ENCODE results near the gene HOXA9. TPM values are rescaled to one million over a fixed set of nuclear protein-coding genes. Genes with fewer than 3 reads are reported as not detected.

HOXA9 gene
- total RNA-seq, 1 donor from 2014 or later, result not detected

DNA sequence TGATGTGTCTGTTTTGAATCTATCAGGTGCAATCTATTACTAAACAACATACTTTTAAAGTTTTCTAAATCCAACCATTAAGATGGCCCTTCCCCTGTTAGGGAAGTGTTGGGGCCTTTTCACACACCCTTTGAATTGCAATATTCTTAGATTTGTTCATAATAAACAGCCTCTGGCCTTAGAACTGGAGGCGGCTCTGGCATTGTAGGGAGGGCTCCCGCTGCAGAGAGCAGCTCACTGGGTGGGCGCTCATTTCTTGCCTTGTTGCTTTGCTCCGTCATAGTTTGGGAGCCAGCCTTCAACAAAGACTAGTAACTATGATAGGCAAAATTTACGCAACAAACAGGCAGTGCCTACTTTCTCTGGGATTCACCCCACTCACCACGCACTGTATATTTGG is 13.0 kb upstream of the HOXA9 start:
- no peak for DNase-seq (ENCODE audit: low spot score in 2 of 2)
- H3K4me3 ChIP-seq, result no peak overlapping the region
- no peaks in the 10 kb centered on the region for H3K36me3 ChIP-seq
- no peak overlapping the region for H3K27ac ChIP-seq
- intact Hi-C loops (cut with DNase I), result no loop called here
- peaks cover 2 to 15% of the 10 kb centered on the region in 2 donors for H3K4me1 ChIP-seq
- TF ChIP-seq, protein P1, sequence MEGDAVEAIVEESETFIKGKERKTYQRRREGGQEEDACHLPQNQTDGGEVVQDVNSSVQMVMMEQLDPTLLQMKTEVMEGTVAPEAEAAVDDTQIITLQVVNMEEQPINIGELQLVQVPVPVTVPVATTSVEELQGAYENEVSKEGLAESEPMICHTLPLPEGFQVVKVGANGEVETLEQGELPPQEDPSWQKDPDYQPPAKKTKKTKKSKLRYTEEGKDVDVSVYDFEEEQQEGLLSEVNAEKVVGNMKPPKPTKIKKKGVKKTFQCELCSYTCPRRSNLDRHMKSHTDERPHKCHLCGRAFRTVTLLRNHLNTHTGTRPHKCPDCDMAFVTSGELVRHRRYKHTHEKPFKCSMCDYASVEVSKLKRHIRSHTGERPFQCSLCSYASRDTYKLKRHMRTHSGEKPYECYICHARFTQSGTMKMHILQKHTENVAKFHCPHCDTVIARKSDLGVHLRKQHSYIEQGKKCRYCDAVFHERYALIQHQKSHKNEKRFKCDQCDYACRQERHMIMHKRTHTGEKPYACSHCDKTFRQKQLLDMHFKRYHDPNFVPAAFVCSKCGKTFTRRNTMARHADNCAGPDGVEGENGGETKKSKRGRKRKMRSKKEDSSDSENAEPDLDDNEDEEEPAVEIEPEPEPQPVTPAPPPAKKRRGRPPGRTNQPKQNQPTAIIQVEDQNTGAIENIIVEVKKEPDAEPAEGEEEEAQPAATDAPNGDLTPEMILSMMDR (IDR thresholded peaks at IDR 0.05), result no peak
- H3K9me3 ChIP-seq, result no peaks in the 10 kb centered on the region
- H3K27me3 ChIP-seq, result peaks cover 29% of the 10 kb centered on the region

DNA sequence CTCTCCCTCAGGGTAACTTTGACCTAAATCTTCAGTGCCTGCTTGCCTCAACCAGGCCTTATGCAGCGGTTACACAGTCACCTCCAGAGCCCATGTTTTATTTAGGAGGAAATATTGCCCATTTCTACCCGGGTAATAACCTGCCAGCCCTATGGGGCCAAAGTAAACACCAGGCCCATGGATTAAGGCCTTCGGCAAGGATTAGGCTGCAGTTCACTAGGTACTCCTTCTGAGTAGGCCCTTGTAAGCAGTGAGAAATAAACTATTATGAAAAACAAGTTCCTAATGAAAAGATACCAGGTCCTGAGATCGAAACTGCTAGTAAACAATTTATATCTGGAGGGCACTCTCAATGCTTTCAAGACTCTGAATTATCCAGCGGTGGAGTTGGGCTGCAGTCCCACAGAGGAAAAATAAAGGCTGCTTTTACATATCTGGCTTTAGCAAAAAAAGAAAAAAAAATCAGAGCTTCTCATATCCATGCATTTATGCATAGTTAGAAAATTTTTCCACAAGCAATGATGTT is 12.5 kb upstream of the HOXA9 start:
- DNase-seq (ENCODE audit: low spot score in 2 of 2), result peak in 1 of 2 donors; percentile 37
- no peak overlapping the region for H3K4me3 ChIP-seq
- no peaks in the 10 kb centered on the region for H3K9me3 ChIP-seq
- TF ChIP-seq, protein P1 (IDR thresholded peaks at IDR 0.05), result no peak
- intact Hi-C loops (cut with DNase I), result no loop called here
- H3K27me3 ChIP-seq, result peaks cover 30% of the 10 kb centered on the region
- H3K4me1 ChIP-seq, result peaks cover 0 to 17% of the 10 kb centered on the region in 2 donors
- H3K36me3 ChIP-seq, result no peaks in the 10 kb centered on the region
- no peak overlapping the region for H3K27ac ChIP-seq

DNA sequence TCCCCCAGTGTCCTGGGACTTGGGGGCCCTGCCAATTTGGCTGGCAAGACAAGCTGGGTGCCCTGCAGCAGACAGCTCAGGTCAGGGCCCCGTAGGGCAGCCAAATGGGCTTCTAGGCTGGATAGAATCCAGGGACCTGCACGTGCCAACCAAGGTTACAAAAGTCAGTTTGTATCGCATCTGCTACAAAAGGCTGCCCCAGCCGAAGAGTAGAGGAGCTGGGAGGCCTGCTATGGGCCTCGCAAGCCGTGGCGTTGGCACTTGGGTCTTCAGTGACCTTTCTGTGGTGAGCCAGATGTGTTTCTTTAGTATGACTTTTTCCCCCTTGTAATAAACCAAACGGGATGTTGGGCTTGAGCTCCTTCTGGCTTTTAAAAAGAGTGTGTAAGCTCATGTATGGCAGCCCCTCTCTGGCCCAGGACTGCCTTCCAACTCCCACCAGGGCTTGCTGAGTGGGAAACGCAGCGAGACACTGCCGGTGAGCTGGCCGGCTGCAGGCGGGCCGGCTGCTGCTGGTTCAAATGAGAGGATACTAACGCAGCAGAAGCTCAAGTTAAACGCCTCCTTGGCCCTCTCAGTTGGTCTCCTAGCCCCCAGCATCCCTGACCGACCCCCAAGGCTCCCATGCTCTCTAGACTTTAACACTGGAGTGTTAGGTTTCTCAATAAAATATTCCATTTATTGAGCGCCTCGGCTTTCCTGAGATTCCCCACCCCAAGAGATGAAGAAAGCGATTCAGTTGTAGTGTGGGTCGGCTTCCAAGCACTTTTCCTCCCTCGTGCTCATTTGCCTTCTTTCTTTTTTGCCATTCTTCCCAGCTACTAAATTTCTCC is 11.8 kb upstream of the HOXA9 start:
- H3K9me3 ChIP-seq, result no peaks in the 10 kb centered on the region
- no peaks in the 10 kb centered on the region for H3K36me3 ChIP-seq
- peaks cover 36% of the 10 kb centered on the region for H3K27me3 ChIP-seq
- TF ChIP-seq, protein P1 (IDR thresholded peaks at IDR 0.05), result no peak
- H3K4me1 ChIP-seq, result peaks cover 0 to 18% of the 10 kb centered on the region in 2 donors
- H3K4me3 ChIP-seq, result no peak overlapping the region
- H3K27ac ChIP-seq, result no peak overlapping the region
- DNase-seq (ENCODE audit: low spot score in 2 of 2), result peak in 1 of 2 donors; percentile 52
- intact Hi-C loops (cut with DNase I), result no loop called here

DNA sequence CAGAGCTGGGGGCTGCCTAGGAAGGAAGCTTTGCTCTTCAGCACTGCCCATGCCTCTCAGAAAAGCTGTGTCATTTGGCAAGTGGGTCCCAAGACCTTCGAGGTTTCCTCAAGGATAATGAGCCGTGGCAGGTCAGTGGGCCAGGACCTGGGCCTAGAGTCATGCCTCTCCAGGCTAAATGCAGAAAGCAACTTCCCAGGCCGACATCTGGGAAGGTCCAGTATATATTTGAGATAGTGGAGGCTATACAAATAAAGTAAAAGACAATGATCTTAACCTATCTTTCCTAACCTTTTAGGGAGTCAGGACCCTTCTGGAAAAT is 11.1 kb upstream of the HOXA9 start:
- no peak overlapping the region for H3K4me3 ChIP-seq
- H3K9me3 ChIP-seq, result no peaks in the 10 kb centered on the region
- intact Hi-C loops (cut with DNase I), result no loop called here
- TF ChIP-seq, protein P1 (IDR thresholded peaks at IDR 0.05), result no peak
- H3K36me3 ChIP-seq, result no peaks in the 10 kb centered on the region
- no peak overlapping the region for H3K27ac ChIP-seq
- H3K4me1 ChIP-seq, result peaks cover 0 to 18% of the 10 kb centered on the region in 2 donors
- H3K27me3 ChIP-seq, result peaks cover 43% of the 10 kb centered on the region
- no peak for DNase-seq (ENCODE audit: low spot score in 2 of 2)

DNA sequence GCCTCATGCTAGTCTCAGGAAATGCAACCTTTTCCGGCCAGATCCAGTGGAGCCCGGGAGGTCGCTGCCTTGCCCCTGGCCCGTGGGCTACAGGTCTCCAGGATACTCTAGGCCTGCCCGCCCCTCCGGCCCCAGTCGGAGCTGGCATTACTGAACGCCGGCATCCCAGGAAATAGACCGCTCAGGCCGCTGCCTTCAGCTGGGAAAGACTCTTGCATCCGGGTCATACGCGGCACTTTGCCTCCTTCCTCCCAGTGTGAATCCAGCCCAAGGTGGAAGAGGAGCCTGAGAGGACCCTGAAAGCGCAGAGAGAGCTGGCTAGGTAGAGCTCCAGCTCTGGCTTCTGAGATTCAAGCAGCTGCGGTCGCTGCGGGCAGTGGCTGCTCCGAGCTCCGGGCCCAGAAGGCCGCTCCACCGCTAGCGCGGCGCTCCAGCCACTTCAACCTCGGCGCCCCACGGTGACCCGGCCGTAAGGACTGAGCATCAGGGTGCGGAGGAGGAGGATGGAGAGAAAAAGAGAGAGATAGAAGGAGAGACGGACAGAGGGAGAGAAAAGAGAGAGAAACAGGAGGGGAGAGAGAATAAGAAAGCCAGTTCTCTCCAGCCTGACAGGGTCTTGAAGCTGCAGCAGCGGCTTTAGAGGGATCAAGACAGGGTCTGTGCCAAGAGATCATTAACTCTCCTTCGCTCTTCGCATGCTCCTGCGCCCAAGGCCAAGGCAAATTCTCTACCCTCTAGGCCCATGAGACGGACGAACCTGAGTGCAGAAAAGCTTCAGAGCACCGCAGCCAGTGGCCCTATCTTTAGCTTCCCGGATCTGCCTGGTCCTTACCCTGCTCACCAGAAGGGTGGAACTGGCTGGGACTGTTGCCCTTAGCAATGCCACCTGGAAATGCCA is 10.5 kb upstream of the HOXA9 start:
- intact Hi-C loops (cut with DNase I), result no loop called here
- TF ChIP-seq, protein P1 (IDR thresholded peaks at IDR 0.05), result no peak
- H3K27ac ChIP-seq, result no peak overlapping the region
- peaks cover 0 to 18% of the 10 kb centered on the region in 2 donors for H3K4me1 ChIP-seq
- no peaks in the 10 kb centered on the region for H3K9me3 ChIP-seq
- H3K27me3 ChIP-seq, result peaks cover 48% of the 10 kb centered on the region
- peak; percentile 6 to 46 for DNase-seq (ENCODE audit: low spot score in 2 of 2)
- H3K4me3 ChIP-seq, result no peak overlapping the region
- H3K36me3 ChIP-seq, result no peaks in the 10 kb centered on the region
